ENCODE measurements around the gene MCRIP1. TPM values are rescaled to one million over a fixed set of nuclear protein-coding genes. Genes with fewer than 3 reads are reported as not detected.
A peak's percentile ranks its signal among the peaks of the same experiment; 100 is the strongest.

Gene MCRIP1
- total and polyA plus RNA-seq, 2 of the 13 experiments (the other 11 are each of a cell fraction or from before 2014, with no cell fraction given): 79.7 to 84.9 TPM

DNA sequence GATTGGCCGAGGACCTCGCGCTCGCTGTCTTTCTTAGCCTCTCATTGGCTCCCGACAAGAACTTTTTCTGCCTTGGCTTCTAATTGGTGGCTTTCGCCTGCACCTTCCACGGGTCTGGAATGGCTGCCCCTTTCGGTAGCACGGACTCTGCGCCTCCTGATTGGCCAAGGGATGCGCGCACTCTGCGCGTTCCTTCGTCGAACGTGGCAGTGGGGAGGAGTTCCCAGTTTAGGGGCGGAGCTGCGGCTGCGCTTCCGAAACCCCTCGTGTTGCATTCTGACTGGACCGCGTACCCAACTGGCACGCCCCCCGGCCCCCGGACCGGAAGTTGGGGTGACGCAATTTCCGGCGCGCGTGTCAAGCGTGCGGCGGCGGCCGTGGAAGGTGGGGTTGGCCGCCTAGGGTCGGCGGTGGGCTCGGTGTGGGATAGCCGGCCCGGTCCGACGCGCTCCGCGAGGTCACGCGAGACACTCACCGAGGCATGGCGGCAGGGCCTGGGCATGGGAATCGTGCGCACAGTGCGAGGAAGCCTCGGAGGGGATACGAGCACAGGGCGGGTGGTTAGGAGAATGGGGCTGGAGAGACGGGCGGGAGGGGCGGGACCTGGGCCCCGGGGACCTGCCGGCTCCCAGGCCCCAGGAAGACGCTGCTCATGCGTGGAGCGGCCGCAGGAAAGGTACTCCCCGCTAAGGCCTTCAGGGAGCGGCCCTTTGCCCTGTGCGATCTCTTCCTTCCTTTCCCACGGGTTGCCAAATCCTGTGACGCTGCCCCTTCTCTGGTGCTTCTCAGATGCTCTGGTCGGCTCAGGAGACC lies 27.9 kb upstream of the MCRIP1 start (continued):
- TF ChIP-seq, protein P1, sequence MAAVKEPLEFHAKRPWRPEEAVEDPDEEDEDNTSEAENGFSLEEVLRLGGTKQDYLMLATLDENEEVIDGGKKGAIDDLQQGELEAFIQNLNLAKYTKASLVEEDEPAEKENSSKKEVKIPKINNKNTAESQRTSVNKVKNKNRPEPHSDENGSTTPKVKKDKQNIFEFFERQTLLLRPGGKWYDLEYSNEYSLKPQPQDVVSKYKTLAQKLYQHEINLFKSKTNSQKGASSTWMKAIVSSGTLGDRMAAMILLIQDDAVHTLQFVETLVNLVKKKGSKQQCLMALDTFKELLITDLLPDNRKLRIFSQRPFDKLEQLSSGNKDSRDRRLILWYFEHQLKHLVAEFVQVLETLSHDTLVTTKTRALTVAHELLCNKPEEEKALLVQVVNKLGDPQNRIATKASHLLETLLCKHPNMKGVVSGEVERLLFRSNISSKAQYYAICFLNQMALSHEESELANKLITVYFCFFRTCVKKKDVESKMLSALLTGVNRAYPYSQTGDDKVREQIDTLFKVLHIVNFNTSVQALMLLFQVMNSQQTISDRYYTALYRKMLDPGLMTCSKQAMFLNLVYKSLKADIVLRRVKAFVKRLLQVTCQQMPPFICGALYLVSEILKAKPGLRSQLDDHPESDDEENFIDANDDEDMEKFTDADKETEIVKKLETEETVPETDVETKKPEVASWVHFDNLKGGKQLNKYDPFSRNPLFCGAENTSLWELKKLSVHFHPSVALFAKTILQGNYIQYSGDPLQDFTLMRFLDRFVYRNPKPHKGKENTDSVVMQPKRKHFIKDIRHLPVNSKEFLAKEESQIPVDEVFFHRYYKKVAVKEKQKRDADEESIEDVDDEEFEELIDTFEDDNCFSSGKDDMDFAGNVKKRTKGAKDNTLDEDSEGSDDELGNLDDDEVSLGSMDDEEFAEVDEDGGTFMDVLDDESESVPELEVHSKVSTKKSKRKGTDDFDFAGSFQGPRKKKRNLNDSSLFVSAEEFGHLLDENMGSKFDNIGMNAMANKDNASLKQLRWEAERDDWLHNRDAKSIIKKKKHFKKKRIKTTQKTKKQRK (IDR thresholded peaks at IDR 0.05; ENCODE audit: low read length): no peak
- TF ChIP-seq SP5 (CRISPR knock-in tag; IDR thresholded peaks at IDR 0.05; ENCODE audit: borderline replicate concordance, low read depth): peak; percentile 91
- TF ChIP-seq SKI (IDR thresholded peaks at IDR 0.05; ENCODE audit: partially characterized antibody): peak; percentile 54
- TF ChIP-seq RCOR2 (CRISPR knock-in tag; IDR thresholded peaks at IDR 0.05): no peak
- TF ChIP-seq NCOA1 (CRISPR knock-in tag; IDR thresholded peaks at IDR 0.05): no peak
- TF ChIP-seq ZNF761 (CRISPR knock-in tag; conservative IDR thresholded peaks at IDR 0.05): peak; percentile 57; the same call in 1 of the 2 replicates
- TF ChIP-seq, protein P2, sequence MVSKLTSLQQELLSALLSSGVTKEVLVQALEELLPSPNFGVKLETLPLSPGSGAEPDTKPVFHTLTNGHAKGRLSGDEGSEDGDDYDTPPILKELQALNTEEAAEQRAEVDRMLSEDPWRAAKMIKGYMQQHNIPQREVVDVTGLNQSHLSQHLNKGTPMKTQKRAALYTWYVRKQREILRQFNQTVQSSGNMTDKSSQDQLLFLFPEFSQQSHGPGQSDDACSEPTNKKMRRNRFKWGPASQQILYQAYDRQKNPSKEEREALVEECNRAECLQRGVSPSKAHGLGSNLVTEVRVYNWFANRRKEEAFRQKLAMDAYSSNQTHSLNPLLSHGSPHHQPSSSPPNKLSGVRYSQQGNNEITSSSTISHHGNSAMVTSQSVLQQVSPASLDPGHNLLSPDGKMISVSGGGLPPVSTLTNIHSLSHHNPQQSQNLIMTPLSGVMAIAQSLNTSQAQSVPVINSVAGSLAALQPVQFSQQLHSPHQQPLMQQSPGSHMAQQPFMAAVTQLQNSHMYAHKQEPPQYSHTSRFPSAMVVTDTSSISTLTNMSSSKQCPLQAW (CRISPR knock-in tag; IDR thresholded peaks at IDR 0.05): peak; percentile 95
- TF ChIP-seq HDAC6 (IDR thresholded peaks at IDR 0.05; ENCODE audit: low read depth, low read length): no peak
- TF ChIP-seq ZNF792 (CRISPR knock-in tag; IDR thresholded peaks at IDR 0.05): peak; percentile 78
- peak; percentile 76 for TF ChIP-seq ZNF138 (CRISPR knock-in tag; IDR thresholded peaks at IDR 0.05; ENCODE audit: low read depth)
- peak; percentile 99 for TF ChIP-seq BRD4 (CRISPR knock-in tag; IDR thresholded peaks at IDR 0.05)
- peak; percentile 33; the same call in 1 of the 2 replicates for TF ChIP-seq ZFP82 (CRISPR knock-in tag; IDR thresholded peaks at IDR 0.05; ENCODE audit: borderline replicate concordance)
- TF ChIP-seq ZNF432 (CRISPR knock-in tag; IDR thresholded peaks at IDR 0.05; ENCODE audit: borderline replicate concordance): no peak
- TF ChIP-seq, protein P3, sequence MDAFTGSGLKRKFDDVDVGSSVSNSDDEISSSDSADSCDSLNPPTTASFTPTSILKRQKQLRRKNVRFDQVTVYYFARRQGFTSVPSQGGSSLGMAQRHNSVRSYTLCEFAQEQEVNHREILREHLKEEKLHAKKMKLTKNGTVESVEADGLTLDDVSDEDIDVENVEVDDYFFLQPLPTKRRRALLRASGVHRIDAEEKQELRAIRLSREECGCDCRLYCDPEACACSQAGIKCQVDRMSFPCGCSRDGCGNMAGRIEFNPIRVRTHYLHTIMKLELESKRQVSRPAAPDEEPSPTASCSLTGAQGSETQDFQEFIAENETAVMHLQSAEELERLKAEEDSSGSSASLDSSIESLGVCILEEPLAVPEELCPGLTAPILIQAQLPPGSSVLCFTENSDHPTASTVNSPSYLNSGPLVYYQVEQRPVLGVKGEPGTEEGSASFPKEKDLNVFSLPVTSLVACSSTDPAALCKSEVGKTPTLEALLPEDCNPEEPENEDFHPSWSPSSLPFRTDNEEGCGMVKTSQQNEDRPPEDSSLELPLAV (CRISPR knock-in tag; conservative IDR thresholded peaks at IDR 0.05; ENCODE audit: low read depth): no peak
- no peak for TF ChIP-seq ZNF24 (IDR thresholded peaks at IDR 0.05)
- TF ChIP-seq, protein P4, sequence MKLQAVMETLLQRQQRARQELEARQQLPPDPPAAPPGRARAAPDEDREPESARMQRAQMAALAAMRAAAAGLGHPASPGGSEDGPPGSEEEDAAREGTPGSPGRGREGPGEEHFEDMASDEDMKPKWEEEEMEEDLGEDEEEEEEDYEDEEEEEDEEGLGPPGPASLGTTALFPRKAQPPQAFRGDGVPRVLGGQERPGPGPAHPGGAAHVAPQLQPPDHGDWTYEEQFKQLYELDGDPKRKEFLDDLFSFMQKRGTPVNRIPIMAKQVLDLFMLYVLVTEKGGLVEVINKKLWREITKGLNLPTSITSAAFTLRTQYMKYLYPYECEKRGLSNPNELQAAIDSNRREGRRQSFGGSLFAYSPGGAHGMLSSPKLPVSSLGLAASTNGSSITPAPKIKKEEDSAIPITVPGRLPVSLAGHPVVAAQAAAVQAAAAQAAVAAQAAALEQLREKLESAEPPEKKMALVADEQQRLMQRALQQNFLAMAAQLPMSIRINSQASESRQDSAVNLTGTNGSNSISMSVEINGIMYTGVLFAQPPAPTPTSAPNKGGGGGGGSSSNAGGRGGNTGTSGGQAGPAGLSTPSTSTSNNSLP (IDR thresholded peaks at IDR 0.05; ENCODE audit: low read depth, low read length): no peak
- TF ChIP-seq NONO (IDR thresholded peaks at IDR 0.05): no peak
- peak; percentile 98 for TF ChIP-seq NONO (CRISPR knock-in tag; conservative IDR thresholded peaks at IDR 0.05)
- TF ChIP-seq MAFK (conservative IDR thresholded peaks at IDR 0.05 in 1 of 2, IDR thresholded peaks at IDR 0.05 in 1 of 2; ENCODE audit: low read length in 2 of 2): no peak
- peak; percentile 61; the same call in 1 of the 2 replicates for TF ChIP-seq MIXL1 (CRISPR knock-in tag; IDR thresholded peaks at IDR 0.05)
- peak; percentile 94; the same call in 1 of the 2 replicates for TF ChIP-seq ATF1 (CRISPR knock-in tag; IDR thresholded peaks at IDR 0.05)
- peak; percentile 97 for TF ChIP-seq HDAC1 (CRISPR knock-in tag; IDR thresholded peaks at IDR 0.05)
- TF ChIP-seq NFKBIZ (CRISPR knock-in tag; IDR thresholded peaks at IDR 0.05): peak; percentile 80
- no peak for TF ChIP-seq RFX1 (IDR thresholded peaks at IDR 0.05)
